NCI-H345 (cell line): ENCODE data around the gene SGCA.

Experiments
- DNase-seq: peaks from one replicate; lab custom pipeline; 2025; lab: John Stamatoyannopoulos, UW

The SGCA gene

GRCh38 chr17:50182783-50183420 is 17.1 kb downstream of the SGCA start:
- DNase-seq: no peak

DNA sequence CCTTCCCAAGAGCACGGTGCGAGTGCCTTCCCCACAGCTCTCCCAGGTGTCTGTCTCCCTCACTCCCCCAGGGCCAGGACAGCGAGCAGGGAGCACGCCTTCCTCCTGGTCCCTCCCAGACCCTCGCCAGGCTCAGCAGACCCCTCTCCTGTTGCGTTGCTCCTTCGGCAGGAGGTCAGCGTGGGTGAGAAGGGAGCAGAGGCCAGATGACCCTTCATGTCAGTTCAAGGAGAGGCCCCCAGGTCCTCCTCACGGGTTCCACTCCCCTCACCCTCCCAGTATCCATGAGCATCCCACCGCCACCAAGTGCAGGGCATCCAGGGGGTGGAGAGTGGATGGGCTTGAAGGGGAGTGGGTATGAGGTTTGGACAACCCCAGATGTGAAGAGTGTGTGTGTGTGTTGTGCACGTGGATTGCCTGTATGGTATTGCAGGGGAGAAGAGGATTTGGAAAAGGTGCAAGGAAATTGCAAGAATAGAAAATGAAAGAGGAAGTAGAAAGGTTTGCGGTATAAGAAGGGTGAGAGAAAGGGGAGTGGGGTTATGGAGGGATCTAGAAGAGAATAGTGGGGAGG is 17.7 kb downstream of the SGCA start:
- DNase-seq: no peak

- DNase-seq: no peak
These were observed 18.3 kb downstream of the SGCA start for GRCh38 chr17:50184064-50184463.

DNA sequence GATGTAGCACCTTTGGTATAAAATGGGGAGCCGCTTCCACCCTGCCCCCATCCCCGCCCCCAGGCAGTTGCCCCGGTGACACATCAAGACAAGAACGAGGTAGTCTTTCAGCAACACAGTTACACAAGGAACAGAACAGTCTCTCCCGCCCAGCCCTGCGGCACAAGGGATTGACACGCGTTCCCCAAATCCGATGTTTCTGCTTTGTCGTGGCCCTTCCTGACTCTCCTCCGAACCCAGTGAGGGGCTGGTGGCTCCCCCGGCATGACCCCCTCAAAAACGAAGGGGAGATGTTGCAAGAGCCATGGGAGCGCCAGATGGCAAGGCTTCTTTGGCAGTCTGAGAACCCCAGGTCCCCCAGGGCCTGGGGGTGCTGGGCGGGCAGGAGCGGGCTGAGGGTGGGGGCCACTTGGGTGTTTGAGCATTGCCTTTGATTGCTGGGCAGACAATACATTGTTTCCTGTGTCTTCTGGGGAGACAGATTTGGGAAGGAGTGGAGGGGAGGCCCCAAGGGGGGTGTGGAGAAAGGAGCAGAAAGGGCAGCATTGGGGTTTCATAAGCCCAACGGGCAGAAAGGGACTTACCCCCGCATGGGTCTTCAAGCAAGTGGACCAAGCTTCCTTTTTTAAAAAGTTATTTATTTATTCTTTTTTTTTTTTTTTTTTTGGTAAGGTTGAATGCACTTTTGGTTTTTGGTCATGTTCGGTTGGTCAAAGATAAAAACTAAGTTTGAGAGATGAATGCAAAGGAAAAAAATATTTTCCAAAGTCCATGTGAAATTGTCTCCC is 19.0 kb downstream of the SGCA start:
- DNase-seq: no peak

DNA sequence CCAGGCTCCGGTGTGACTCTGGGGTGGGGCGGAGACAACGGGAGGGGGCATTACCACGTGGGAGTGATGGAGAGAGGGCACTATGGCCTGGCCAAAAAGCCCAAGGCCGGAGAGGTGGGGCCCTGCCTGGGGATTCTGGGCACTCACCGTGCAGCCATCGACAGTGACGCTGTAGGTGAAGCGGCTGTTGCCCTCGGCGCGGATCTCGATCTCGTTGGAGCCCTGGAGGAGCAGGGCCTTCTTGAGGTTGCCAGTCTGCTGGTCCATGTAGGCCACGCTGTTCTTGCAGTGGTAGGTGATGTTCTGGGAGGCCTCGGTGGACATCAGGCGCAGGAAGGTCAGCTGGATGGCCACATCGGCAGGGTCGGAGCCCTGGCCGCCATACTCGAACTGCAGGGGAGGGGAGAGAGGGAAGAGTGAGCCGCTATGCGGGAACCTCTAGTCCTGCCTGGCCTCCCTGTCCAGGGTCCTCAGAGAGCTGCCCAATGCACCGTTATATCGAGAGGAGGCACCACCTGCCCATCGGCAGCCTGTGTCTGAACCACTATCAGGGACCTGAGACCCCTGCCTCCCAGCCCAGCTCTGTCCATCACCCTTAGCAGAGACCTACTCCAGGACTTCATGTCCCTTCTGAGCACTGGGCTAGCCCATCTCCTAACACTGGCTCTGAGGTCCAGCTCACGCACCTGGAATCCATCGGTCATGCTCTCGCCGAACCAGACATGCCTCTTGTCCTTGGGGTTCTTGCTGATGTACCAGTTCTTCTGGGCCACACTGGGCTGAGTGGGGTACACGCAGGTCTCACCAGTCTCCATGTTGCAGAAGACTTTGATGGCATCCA is 20.0 kb downstream of the SGCA start:
- DNase-seq: no peak

- no peak for DNase-seq
These were observed 21.0 kb downstream of the SGCA start for GRCh38 chr17:50186661-50187393.

DNA sequence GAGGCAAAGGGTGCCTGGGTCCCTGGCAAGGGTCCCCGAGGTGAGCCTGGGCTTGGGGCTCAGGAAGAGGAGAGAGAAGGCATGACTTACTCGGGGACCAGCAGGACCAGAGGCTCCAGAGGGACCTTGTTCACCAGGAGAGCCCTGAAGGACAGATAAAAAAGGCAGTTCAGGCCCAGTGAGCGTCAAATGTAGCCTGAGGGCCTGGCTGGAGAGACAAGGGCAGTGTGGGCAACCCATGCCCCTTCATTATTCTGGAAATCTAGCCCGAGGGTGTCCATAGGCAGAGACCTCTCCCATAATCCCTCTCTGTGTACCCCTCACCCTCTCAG is 21.6 kb downstream of the SGCA start:
- no peak for DNase-seq

DNA sequence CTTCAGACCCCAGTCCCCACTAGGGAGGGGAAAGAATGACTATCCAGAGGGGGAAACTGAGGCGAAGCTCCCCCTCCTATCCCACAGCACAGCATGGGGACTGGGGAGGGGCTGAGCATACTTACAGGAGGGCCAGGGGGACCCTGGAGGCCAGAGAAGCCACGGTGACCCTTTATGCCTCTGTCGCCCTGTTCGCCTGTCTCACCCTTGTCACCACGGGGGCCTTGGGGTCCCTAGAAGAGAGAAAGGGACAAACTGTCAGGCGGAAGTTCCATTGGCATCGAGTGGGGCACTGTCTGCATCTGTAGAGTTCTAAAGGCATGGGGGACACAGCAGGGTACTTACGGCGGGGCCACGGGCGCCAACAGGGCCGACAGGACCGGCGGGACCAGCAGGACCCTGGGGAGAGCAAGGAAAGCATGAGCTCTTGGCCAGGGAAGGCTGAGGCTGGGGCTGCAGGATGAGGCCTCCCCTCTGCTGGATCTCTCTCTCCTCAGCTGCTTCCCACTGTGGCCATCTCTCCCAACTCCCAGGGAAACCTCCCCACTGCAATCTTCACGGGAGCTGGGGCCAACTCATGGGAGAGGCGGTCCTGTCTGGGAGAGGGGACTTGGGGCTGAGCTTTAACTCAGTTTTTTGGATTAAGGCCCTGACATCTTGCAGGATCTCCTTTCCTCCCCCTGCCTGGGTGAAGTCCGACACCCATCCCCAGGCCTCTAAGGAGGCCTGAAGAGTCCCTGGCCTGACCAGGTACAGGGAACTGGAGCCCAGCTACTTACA is 22.1 kb downstream of the SGCA start:
- no peak for DNase-seq

DNA sequence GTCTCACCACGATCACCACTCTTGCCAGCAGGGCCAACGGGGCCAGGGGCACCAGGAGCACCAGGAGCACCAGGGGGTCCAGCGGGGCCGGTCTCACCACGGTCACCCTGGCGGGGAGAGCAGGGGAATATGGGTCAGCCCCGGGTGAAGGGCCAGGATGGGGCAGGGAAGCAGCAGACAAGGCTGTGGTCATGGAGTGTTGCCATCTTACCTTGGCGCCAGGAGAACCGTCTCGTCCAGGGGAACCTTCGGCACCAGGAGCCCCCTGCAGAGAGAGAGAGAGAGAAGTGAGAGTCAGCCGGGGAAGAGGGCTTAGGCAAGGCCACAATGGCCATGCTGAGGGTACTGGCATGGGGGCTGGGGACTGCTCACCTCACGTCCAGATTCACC is 22.7 kb downstream of the SGCA start:
- no peak for DNase-seq

- no peak for DNase-seq
These were observed 23.2 kb downstream of the SGCA start for GRCh38 chr17:50188921-50189549.

GRCh38 chr17:50189550-50190292 is 23.9 kb downstream of the SGCA start:
- DNase-seq: no peak

DNA sequence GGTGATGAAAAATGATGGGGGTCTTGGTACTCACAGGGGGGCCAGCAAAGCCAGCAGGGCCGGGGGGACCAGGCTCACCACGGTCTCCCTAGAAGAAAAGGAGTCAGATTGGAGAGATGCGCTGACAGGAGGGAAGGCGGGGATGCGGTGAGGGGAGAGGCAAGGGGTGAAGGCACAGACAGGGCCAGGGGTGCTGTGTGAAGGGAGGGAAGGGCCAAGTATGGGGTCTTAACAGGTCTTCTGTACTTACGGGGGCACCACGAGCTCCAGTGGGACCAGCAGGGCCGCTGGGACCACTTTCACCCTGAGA is 24.4 kb downstream of the SGCA start:
- DNase-seq: no peak

- no peak for DNase-seq
These were observed 25.0 kb downstream of the SGCA start for GRCh38 chr17:50190603-50191358.

DNA sequence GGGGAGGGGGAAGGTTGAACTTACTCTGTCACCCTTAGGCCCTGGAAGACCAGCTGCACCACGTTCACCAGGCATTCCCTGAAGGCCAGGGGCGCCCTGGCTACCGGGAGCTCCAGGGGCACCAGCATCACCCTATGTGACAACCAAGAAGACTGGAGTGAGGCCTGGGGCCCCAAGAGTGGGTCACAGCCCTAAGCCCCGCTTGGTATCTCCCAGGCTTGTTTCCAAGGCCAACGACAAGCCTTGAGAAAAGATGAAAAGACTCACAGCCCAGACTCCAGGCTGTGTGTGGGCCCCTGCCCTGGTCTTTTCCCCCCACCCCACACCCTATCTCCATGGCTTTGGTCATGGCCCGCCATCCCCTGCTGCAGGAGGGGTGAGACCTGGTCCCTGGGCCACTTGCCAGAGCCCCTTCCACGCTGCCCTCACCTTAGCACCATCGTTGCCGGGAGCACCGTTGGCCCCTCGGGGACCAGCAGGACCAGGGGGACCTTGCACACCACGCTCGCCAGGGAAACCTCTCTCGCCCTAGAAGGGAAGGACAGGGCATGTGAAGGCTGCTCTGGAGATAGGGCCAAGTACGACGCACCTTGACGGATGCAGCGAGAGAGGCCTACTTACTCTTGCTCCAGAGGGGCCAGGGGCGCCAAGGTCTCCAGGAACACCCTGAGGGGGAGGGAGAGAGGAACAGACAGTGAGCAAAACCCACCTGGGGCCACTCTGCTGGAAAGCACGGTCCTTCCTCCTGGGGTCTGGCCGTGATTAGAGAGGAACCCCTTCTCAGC is 25.7 kb downstream of the SGCA start:
- DNase-seq: no peak

DNA sequence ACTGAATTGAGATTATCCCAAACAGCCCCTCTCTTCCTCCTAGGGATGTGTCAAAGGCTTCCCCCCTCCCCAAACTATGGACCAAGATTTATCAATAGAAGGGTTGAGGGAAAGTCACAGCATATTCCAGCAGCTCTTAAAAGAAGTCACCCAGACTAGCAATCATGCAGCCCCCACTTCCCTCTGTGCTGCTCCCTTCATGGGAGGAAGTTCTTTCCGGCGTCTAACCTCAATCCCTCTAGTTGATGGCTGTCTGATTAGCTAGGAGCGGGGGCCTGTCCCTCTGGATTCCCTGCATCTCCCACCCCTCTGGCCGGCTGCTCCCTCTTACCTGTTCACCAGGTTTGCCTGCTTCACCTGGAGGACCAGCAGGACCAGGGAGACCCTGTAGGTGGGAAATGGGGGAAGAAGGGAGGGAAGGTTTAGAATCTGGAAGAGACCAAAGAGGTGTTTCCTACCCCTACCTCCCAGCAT is 26.4 kb downstream of the SGCA start:
- no peak for DNase-seq

DNA sequence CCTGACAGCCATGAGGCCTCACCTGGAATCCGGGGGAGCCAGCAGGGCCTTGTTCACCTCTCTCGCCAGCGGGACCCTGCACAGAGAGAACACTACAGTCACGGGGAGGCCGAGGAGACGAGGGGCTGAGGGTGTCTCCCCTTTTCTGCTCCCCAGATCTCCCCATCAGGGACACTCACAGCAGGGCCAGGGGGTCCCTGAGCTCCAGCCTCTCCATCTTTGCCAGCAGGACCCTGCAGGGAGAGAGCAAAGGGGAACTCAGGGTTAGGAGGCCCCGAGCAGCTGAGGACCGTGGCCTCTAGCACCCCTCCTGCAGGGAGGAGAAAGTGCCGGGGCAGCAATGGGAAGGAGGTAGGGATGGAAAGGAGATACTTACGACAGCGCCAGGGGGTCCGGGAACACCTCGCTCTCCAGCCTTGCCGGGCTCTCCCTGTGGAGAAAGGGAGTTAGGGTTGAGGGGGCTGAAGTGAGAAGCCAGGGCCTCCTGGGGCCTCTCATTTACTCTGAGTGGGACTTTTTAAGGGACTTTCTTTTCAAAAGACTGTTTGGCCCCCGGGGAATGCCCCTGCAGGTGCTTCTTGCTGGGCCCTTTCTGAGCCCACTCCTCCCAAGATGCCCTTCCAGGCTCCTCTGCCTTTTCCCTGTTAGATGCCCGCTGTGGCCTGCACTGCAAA is 26.9 kb downstream of the SGCA start:
- no peak for DNase-seq

DNA sequence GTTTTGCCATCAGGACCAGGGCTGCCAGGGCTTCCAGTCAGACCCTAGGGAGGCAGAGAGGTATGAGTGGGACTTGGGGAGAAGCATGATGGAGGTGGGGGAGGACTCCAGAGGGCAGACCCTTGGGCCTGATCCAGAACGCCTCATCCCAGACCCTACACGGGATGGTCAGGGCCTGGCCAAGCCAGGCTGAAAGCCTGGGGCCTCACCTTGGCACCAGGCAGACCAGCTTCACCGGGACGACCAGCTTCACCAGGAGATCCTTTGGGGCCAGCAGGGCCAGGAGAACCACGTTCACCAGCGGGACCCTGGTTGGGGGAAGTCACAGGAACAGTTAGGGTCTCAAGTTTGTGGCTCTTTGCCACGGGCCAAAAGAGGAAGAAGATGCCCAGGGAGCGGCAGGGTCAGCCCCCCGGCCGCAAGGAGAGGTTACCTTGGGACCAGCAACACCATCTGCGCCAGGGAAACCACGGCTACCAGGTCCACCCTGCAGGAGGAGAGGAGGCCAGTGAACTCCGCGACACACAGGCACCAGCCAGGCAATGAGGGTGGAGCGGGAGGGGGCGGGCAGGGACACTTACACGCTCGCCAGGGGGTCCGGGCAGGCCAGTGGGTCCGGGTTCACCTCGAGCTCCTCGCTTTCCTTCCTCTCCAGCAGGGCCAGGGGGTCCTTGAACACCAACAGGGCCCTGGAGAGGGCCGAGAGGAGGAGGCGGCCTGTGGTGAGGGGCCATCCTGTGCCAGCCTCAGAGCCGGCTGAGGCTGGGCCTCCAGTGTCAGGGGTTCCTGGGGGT is 28.5 kb downstream of the SGCA start:
- no peak for DNase-seq
